DMS 273 (cell line): ENCODE results near the gene HCAR1.
"Not testable (repeated sequence)": the region's sequence is repeated elsewhere in the genome, so short reads cannot be mapped to it uniquely, and the experiment has no call there.

Source experiments
- DNase-seq: peaks from one replicate; lab custom pipeline; 2025; ENCODE audit not compliant: unreplicated experiment; lab: John Stamatoyannopoulos, UW

Gene HCAR1

GRCh38 chr12:122730215-122731014 is at the start of gene HCAR1:
TSS of gene HCAR1 (minus strand) at chr12:122730844. CDS start at chr12:122730339, 505 bp downstream.
- peak; percentile 13 for DNase-seq

- DNase-seq, result no peak
Observed at GRCh38 chr12:122757568-122757967, 26.9 kb upstream of the HCAR1 start.

GRCh38 chr12:122754790-122755189 is 24.1 kb upstream of the HCAR1 start:
- DNase-seq, result no peak

- no peak for DNase-seq
Observed at GRCh38 chr12:122753319-122753650, 22.6 kb upstream of the HCAR1 start.

GRCh38 chr12:122752464-122753318 is 22.0 kb upstream of the HCAR1 start, which contains the start of gene DENR:
TSS of gene DENR (plus strand) at chr12:122752824. CDS start at chr12:122753702, 878 bp downstream.
- peak; percentile 98 for DNase-seq

- not testable (repeated sequence) for DNase-seq
Observed at GRCh38 chr12:122750781-122751515, 20.3 kb upstream of the HCAR1 start.

GRCh38 chr12:122749569-122750332 is 19.1 kb upstream of the HCAR1 start:
- DNase-seq, result no peak

- no peak for DNase-seq
Observed at GRCh38 chr12:122747224-122748135, 16.8 kb upstream of the HCAR1 start.

GRCh38 chr12:122743895-122744525 is 13.4 kb upstream of the HCAR1 start:
- no peak for DNase-seq

GRCh38 chr12:122740351-122740750 is 9.7 kb upstream of the HCAR1 start:
- DNase-seq, result no peak

- no peak for DNase-seq
Observed at GRCh38 chr12:122738571-122738970, 7.9 kb upstream of the HCAR1 start.

GRCh38 chr12:122732611-122733010 is 2.0 kb upstream of the HCAR1 start:
- DNase-seq, result no peak

GRCh38 chr12:122732170-122732569 is 1.5 kb upstream of the HCAR1 start:
- no peak for DNase-seq

- no peak for DNase-seq
Observed at GRCh38 chr12:122729583-122730214, 945 bp downstream of the HCAR1 start.

- no peak for DNase-seq
Observed at GRCh38 chr12:122726080-122726558, 4.5 kb downstream of the HCAR1 start.

- no peak for DNase-seq
Observed at GRCh38 chr12:122725452-122726079, 5.1 kb downstream of the HCAR1 start.

- no peak for DNase-seq
Observed at GRCh38 chr12:122724641-122725243, 5.9 kb downstream of the HCAR1 start.

- no peak for DNase-seq
Observed at GRCh38 chr12:122722387-122722786, 8.3 kb downstream of the HCAR1 start.
